ENCODE results near the gene SLC10A7.

Gene SLC10A7

GRCh38 chr4:146521541-146522097 lies at the start of gene SLC10A7:
Gene SLC10A7 (minus strand): TSS chr4:146521940. CDS start chr4:146521717, 223 bp downstream.
- Mint-ChIP-seq H3K27ac (no peak within 1 kb of the TSS), H3K4me3 (no peak within 1 kb of the TSS)
- DNase-seq: peak; percentile 84

GRCh38 chr4:146567396-146567795 lies 45.7 kb upstream of the SLC10A7 start:
- no peak overlapping the region for H3K4me3 Mint-ChIP-seq
- no peaks in the 10 kb centered on the region for H3K36me3 Mint-ChIP-seq (ENCODE audit: low read depth)
- H3K27me3 Mint-ChIP-seq: peaks cover 18% of the 10 kb centered on the region
- no peaks in the 10 kb centered on the region for H3K9me3 Mint-ChIP-seq
- no peak for DNase-seq
- H3K27ac Mint-ChIP-seq: no peak overlapping the region
- no peaks in the 10 kb centered on the region for H3K4me1 Mint-ChIP-seq (ENCODE audit: low read depth)

More at GRCh38 chr4:146521541-146522097, at the start of gene SLC10A7:
- H3K27me3 Mint-ChIP-seq: no peaks in the 10 kb centered on the region
- H3K4me1 Mint-ChIP-seq (ENCODE audit: low read depth): peaks cover 29% of the 10 kb centered on the region
- no peaks in the 10 kb centered on the region for H3K9me3 Mint-ChIP-seq
- peaks cover 3% of the 10 kb centered on the region for H3K36me3 Mint-ChIP-seq (ENCODE audit: low read depth)

DNA sequence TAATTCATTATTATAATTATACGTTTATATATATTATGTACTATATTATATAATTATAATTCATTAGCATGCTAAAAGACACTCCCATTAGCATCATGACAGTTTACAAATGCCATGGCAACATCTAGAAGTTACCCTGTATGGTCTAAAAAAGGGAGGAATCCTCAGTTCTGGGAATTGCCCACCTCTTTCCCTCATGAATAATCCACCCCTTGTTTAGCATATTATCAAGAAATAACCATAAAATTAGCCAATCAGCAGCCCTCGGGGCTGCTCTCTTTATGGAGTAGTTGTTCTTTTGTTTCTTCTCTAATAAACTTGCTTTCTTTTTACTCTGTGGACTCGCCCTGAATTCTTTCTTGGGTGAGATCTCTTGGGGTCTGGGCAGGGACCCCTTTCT lies 42.8 kb upstream of the SLC10A7 start:
- no peaks in the 10 kb centered on the region for H3K36me3 Mint-ChIP-seq (ENCODE audit: low read depth)
- no peaks in the 10 kb centered on the region for H3K4me1 Mint-ChIP-seq (ENCODE audit: low read depth)
- no peak for DNase-seq
- H3K4me3 Mint-ChIP-seq: no peak overlapping the region
- peaks cover 26% of the 10 kb centered on the region for H3K27me3 Mint-ChIP-seq
- H3K9me3 Mint-ChIP-seq: no peaks in the 10 kb centered on the region
- H3K27ac Mint-ChIP-seq: no peak overlapping the region

DNA sequence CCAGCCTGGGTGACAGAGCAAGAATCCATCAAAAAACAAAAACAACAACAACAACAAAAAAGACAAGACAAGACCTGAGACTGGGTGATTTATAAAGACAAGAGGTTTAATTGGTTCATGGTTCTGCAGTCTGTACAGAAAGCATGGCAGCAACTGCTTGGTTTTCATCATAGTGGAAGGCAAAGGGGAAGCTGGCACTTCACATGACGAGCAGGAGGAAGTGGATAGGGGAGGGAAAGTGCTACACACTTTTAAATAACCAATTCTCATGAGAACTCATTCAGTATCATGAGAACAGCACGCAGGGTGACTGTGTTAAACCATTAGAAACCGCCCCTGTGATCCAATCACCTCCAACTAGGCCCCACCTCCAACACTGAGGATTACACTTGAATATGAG lies 28.4 kb upstream of the SLC10A7 start:
- no peaks in the 10 kb centered on the region for H3K9me3 Mint-ChIP-seq
- H3K4me1 Mint-ChIP-seq (ENCODE audit: low read depth): no peaks in the 10 kb centered on the region
- DNase-seq: no peak
- peaks cover 9% of the 10 kb centered on the region for H3K27me3 Mint-ChIP-seq
- no peak overlapping the region for H3K4me3 Mint-ChIP-seq
- no peak overlapping the region for H3K27ac Mint-ChIP-seq
- H3K36me3 Mint-ChIP-seq (ENCODE audit: low read depth): no peaks in the 10 kb centered on the region

DNA sequence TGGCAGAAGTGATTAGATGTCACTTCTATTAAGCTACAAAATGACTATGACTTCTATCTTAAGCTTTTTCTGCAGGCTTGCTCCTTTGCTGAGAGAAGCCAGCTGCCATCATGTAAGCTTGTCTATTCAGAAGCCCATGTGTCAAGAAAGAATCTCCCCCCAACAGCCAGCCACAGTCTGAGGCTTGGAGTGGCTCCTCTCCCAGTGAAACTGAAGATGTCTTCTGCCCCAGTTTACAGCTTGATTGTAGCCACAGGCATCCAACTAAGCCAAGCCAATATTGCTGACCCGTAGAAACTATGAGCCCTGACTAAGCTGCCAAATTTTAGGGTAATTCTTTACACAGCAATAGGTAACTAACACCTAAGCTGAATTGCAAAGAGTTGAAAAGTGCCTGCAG lies 26.7 kb upstream of the SLC10A7 start:
- Mint-ChIP-seq H3K27ac (no peak overlapping the region), H3K9me3 (peaks cover 9% of the 10 kb centered on the region), H3K36me3 (ENCODE audit: low read depth) (no peaks in the 10 kb centered on the region), H3K4me1 (ENCODE audit: low read depth) (no peaks in the 10 kb centered on the region), H3K27me3 (peaks cover 25% of the 10 kb centered on the region), H3K4me3 (no peak overlapping the region)
- no peak for DNase-seq

- H3K4me3 Mint-ChIP-seq: no peak overlapping the region
- no peak overlapping the region for H3K27ac Mint-ChIP-seq
- H3K36me3 Mint-ChIP-seq (ENCODE audit: low read depth): no peaks in the 10 kb centered on the region
- peaks cover 17% of the 10 kb centered on the region for H3K9me3 Mint-ChIP-seq
- H3K4me1 Mint-ChIP-seq (ENCODE audit: low read depth): no peaks in the 10 kb centered on the region
- DNase-seq: no peak
- H3K27me3 Mint-ChIP-seq: peaks cover 39% of the 10 kb centered on the region
Observed at GRCh38 chr4:146545102-146545501, 23.4 kb upstream of the SLC10A7 start.

DNA sequence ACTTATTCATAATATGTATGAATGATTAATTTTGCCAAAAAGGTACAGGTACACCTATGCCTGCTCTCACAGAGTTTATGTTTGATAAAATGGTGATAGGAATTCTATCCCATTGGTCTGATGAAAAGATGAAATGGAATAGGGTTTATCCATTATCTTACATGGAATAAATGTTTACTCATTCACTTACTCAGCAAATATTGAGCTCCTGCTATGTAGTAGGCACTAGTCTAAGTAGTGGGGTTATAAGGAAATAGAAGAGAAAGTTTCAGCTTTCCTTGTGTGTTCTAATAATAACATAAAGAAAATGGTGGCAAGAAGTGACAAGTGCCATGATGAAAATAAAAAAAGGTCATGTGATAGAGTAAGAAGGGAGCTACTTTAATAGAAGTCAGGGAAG lies 12.4 kb upstream of the SLC10A7 start:
- Mint-ChIP-seq H3K27ac (no peak overlapping the region), H3K36me3 (ENCODE audit: low read depth) (no peaks in the 10 kb centered on the region), H3K4me3 (no peak overlapping the region), H3K9me3 (peaks cover 10% of the 10 kb centered on the region), H3K4me1 (ENCODE audit: low read depth) (no peaks in the 10 kb centered on the region), H3K27me3 (no peaks in the 10 kb centered on the region)
- DNase-seq: no peak

DNA sequence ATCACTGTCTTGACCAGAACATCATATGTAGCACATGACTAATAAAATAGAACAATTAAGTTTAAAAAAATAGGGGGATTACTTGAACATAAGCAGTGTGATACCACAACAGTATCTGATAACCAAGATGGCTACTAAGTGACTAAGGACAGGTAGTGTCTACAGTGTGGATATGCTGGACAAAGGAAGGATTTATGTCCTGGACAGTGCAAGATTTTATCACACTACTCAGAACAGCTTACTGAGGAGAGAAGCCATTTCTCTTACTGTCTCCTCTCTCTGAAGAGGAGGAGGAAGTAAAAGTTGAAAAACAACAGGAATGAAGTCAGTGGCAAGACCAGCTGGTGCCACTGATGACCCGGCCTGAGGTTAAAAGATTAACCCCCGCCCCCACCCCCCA lies 4.0 kb upstream of the SLC10A7 start:
- no peaks in the 10 kb centered on the region for H3K36me3 Mint-ChIP-seq (ENCODE audit: low read depth)
- H3K4me3 Mint-ChIP-seq: no peak overlapping the region
- no peak for DNase-seq
- peaks cover 18% of the 10 kb centered on the region for H3K4me1 Mint-ChIP-seq (ENCODE audit: low read depth)
- no peaks in the 10 kb centered on the region for H3K27me3 Mint-ChIP-seq
- H3K9me3 Mint-ChIP-seq: no peaks in the 10 kb centered on the region
- no peak overlapping the region for H3K27ac Mint-ChIP-seq

GRCh38 chr4:146524663-146525062 lies 2.9 kb upstream of the SLC10A7 start:
- no peaks in the 10 kb centered on the region for H3K27me3 Mint-ChIP-seq
- DNase-seq: no peak
- H3K27ac Mint-ChIP-seq: no peak overlapping the region
- H3K36me3 Mint-ChIP-seq (ENCODE audit: low read depth): no peaks in the 10 kb centered on the region
- peaks cover 18% of the 10 kb centered on the region for H3K4me1 Mint-ChIP-seq (ENCODE audit: low read depth)
- H3K9me3 Mint-ChIP-seq: no peaks in the 10 kb centered on the region
- H3K4me3 Mint-ChIP-seq: no peak overlapping the region

- no peaks in the 10 kb centered on the region for H3K9me3 Mint-ChIP-seq
- DNase-seq: no peak
- peaks cover 27% of the 10 kb centered on the region for H3K4me1 Mint-ChIP-seq (ENCODE audit: low read depth)
- H3K36me3 Mint-ChIP-seq (ENCODE audit: low read depth): no peaks in the 10 kb centered on the region
- no peak overlapping the region for H3K4me3 Mint-ChIP-seq
- H3K27ac Mint-ChIP-seq: no peak overlapping the region
- no peaks in the 10 kb centered on the region for H3K27me3 Mint-ChIP-seq
Observed at GRCh38 chr4:146522869-146523205, 1.1 kb upstream of the SLC10A7 start.

- H3K27ac Mint-ChIP-seq: no peak overlapping the region
Observed at GRCh38 chr4:146522098-146522868, 543 bp upstream of the SLC10A7 start.

GRCh38 chr4:146520896-146521540 lies 722 bp downstream of the SLC10A7 start:
- peak; percentile 34 for DNase-seq

More at GRCh38 chr4:146522098-146522868, 543 bp upstream of the SLC10A7 start:
- Mint-ChIP-seq H3K4me1 (ENCODE audit: low read depth) (peaks cover 30% of the 10 kb centered on the region), H3K9me3 (no peaks in the 10 kb centered on the region), H3K27me3 (no peaks in the 10 kb centered on the region), H3K4me3 (no peak overlapping the region), H3K36me3 (ENCODE audit: low read depth) (no peaks in the 10 kb centered on the region)
- DNase-seq: peak; percentile 90

DNA sequence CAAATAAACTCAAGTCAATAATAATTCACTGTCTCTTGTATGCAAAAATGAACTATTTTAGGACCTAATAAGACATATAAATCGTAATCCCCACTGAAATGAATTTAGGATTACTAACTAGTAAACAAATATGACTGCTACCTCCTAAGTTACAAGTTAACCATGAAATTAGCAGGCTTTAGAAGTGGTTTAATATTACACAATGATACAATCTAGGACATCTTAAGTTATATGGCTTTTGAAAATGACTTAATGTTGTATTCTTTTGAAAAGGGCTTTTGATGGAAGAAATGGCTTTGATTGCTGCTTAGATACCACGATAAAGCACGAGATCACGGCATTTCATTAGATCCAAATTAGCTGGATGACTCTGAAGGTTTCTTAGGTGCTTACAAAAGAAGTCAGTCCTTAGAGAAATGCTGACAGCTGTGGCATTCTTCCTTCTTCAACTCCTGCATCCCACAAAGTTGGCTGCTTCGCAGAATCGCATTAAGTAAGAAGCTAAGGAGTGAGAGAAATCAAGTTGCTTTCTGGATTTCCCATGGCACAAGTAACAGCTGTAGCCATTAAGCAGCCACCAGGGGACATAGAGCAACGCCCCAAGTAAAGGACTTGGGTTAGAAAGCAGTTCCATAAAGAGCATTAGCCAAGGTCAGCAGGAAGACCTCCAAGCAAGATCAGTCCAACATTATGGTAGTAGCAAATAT lies 6.9 kb downstream of the SLC10A7 start:
- Mint-ChIP-seq H3K4me1 (ENCODE audit: low read depth) (peaks cover 14% of the 10 kb centered on the region), H3K36me3 (ENCODE audit: low read depth) (peaks cover 34% of the 10 kb centered on the region), H3K27me3 (no peaks in the 10 kb centered on the region), H3K9me3 (no peaks in the 10 kb centered on the region), H3K27ac (no peak overlapping the region), H3K4me3 (no peak overlapping the region)
- no peak for DNase-seq

More at GRCh38 chr4:146520896-146521540, 722 bp downstream of the SLC10A7 start:
- Mint-ChIP-seq H3K27ac (no peak overlapping the region), H3K9me3 (no peaks in the 10 kb centered on the region), H3K36me3 (ENCODE audit: low read depth) (peaks cover 5% of the 10 kb centered on the region), H3K4me3 (no peak overlapping the region), H3K27me3 (no peaks in the 10 kb centered on the region), H3K4me1 (ENCODE audit: low read depth) (peaks cover 28% of the 10 kb centered on the region)

- Mint-ChIP-seq H3K4me1 (ENCODE audit: low read depth) (peaks cover 17% of the 10 kb centered on the region), H3K27ac (no peak overlapping the region), H3K36me3 (ENCODE audit: low read depth) (peaks cover 46% of the 10 kb centered on the region), H3K4me3 (no peak overlapping the region), H3K9me3 (no peaks in the 10 kb centered on the region), H3K27me3 (no peaks in the 10 kb centered on the region)
- no peak for DNase-seq
Observed at GRCh38 chr4:146513548-146513947, 8.2 kb downstream of the SLC10A7 start.
